ENCODE data around the gene PBLD. TPM values are rescaled to one million over a fixed set of nuclear protein-coding genes. Genes with fewer than 3 reads are reported as not detected.

PBLD gene
- total RNA-seq, 4 donors from 2014 or later = 1.9 to 4.8 (median 3.0) TPM

DNA sequence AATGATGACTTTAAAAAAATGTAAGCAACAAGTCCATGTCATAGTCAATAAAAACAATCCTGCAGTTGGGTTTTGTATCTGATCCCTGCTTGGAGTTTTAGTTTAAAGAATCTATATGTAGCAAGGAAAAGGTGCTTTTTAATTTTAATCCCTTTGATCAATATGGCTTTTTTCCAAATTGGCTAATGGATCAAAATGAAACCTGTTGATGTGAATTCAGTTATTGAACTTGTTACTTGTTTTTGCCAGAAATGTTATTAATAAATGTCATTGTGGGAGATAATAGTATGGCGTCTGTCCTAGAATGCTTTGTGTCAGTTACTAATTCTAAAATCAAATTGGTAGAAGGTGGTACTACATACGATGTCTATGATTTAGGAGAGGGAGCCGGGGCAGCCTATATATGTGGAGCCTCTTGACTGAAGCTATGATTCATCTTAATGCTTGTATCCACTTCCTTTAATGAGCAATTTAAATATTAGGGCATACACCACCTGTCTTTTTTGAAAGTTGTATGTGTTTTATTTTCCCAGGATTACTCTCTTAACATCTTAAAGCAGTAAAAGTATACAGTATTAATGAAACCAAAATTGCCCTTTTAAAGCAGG is 10.3 kb upstream of the PBLD start:
- Histone ChIP-seq H3K36me3 (peaks cover 0 to 71% of the 10 kb centered on the region in 2 donors), H3K27me3 (no peaks in the 10 kb centered on the region), H3K27ac (no peak overlapping the region), H3K9me3 (no peaks in the 10 kb centered on the region), H3K4me1 (peaks cover 0 to 4% of the 10 kb centered on the region in 2 donors), H3K4me3 (no peak overlapping the region)
- intact Hi-C loops (cut with DNase I; ENCODE audit: low total_unique reads) (no loop called here), in situ Hi-C loops (cut with MboI; ENCODE audit: low sequenced_read_pairs in 4 of 4) (loop anchor here in 2 of 4 donors (25.0 kb wide), 2 partner anchors 281 to 456 kb away; partner anchors contain the start of gene SIRT1 (in 1 of the 2))
- DNase-seq (no peak), ATAC-seq (no peak)
- TF ChIP-seq POLR2A (IDR thresholded peaks at IDR 0.05) = no peak
- TF ChIP-seq, protein P1, sequence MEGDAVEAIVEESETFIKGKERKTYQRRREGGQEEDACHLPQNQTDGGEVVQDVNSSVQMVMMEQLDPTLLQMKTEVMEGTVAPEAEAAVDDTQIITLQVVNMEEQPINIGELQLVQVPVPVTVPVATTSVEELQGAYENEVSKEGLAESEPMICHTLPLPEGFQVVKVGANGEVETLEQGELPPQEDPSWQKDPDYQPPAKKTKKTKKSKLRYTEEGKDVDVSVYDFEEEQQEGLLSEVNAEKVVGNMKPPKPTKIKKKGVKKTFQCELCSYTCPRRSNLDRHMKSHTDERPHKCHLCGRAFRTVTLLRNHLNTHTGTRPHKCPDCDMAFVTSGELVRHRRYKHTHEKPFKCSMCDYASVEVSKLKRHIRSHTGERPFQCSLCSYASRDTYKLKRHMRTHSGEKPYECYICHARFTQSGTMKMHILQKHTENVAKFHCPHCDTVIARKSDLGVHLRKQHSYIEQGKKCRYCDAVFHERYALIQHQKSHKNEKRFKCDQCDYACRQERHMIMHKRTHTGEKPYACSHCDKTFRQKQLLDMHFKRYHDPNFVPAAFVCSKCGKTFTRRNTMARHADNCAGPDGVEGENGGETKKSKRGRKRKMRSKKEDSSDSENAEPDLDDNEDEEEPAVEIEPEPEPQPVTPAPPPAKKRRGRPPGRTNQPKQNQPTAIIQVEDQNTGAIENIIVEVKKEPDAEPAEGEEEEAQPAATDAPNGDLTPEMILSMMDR (IDR thresholded peaks at IDR 0.05 in 4 of 5, conservative IDR thresholded peaks at IDR 0.05 in 1 of 5) = no peak

DNA sequence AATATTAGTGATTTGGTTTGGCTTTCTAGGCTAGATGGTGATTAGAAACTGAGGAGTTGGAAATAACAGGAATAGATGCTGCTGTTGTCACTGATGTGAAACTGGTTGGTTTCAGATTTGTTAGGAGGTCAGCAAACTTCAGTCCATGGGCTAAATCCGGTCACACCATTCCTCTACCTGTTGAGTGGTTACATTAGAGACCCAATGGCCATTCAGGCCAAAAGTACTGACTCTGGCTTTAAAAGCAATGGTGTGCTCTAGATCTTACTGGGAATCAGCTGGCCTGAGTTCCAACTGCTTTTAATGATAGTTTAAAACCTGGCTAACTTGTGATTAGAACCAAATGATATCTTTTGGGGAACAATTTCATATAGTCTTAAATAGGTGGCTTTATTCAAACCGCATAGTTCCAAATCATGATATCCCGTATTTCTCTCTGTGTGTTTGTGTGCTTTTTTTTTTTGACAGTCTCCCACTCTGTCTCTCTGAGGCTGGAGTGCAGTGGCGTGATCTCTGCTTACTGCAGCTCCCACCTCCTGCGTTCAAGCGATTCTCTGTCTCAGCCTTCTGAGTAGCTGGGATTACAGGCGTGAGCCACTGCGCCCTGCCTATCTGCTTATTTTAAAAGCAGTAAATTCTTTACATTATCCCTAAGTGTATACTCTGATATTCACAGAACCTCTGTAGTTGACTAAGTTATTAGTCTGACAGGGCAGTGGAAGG is 7.8 kb upstream of the PBLD start:
- Histone ChIP-seq H3K27ac (no peak overlapping the region), H3K36me3 (peaks cover 0 to 64% of the 10 kb centered on the region in 2 donors), H3K4me1 (peaks cover 24 to 29% of the 10 kb centered on the region in 2 donors), H3K27me3 (no peaks in the 10 kb centered on the region), H3K9me3 (no peaks in the 10 kb centered on the region), H3K4me3 (no peak overlapping the region)
- no peak for ATAC-seq
- intact Hi-C loops (cut with DNase I; ENCODE audit: low total_unique reads) (no loop called here), in situ Hi-C loops (cut with MboI; ENCODE audit: low sequenced_read_pairs in 4 of 4) (loop anchor here in 2 of 4 donors (25.0 kb wide), 2 partner anchors 278 to 453 kb away; partner anchors contain the start of gene SIRT1 (in 1 of the 2))
- TF ChIP-seq POLR2A (IDR thresholded peaks at IDR 0.05) = no peak
- TF ChIP-seq, protein P1 (IDR thresholded peaks at IDR 0.05 in 4 of 5, conservative IDR thresholded peaks at IDR 0.05 in 1 of 5) = no peak
- no peak for DNase-seq

DNA sequence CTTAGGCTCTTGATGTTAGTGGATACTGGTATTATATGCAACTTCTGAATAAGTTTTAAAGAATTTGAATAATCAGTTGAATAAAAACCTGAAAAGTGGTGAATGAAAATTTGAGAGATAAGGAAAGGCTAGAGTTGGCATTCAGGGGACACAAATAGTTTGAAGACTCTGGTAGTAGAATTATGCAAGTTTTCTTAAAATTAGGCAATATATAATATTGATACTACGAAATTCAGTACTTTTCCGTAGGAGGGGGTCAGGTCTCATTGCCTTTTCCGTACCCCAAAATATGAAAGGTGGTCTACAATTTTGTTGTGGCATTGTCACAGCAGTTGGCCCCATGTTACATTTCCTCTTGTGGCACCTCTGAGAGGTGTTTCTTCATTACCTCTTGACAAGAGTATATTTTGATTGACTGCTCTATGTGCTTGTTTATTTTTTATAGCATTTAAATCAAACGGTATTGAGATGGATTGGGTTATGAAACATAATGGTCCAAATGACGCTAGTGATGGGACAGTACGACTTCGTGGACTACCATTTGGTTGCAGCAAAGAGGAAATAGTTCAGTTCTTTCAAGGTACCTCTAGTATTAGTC is 4.1 kb upstream of the PBLD start:
- no peak overlapping the region for H3K4me3 ChIP-seq
- H3K36me3 ChIP-seq = peaks cover 0 to 37% of the 10 kb centered on the region in 2 donors
- ATAC-seq (no peak), DNase-seq (no peak)
- intact Hi-C loops (cut with DNase I; ENCODE audit: low total_unique reads) = loop anchor here (10.0 kb wide), 2 partner anchors 482 to 672 kb away; no protein-coding TSS in a partner anchor
- peak overlapping the region in 1 of 4 donors; percentile 13 for H3K27ac ChIP-seq
- H3K27me3 ChIP-seq = no peaks in the 10 kb centered on the region
- TF ChIP-seq, protein P1 (IDR thresholded peaks at IDR 0.05 in 4 of 5, conservative IDR thresholded peaks at IDR 0.05 in 1 of 5) = no peak
- no peak for TF ChIP-seq POLR2A (IDR thresholded peaks at IDR 0.05)
- H3K4me1 ChIP-seq = peaks cover 43 to 48% of the 10 kb centered on the region in 2 donors
- in situ Hi-C loops (cut with MboI; ENCODE audit: low sequenced_read_pairs in 4 of 4) = loop anchor here in 2 of 4 donors (25.0 kb wide), 2 partner anchors 275 to 450 kb away; partner anchors contain the start of gene SIRT1 (in 1 of the 2)
- H3K9me3 ChIP-seq = no peaks in the 10 kb centered on the region

DNA sequence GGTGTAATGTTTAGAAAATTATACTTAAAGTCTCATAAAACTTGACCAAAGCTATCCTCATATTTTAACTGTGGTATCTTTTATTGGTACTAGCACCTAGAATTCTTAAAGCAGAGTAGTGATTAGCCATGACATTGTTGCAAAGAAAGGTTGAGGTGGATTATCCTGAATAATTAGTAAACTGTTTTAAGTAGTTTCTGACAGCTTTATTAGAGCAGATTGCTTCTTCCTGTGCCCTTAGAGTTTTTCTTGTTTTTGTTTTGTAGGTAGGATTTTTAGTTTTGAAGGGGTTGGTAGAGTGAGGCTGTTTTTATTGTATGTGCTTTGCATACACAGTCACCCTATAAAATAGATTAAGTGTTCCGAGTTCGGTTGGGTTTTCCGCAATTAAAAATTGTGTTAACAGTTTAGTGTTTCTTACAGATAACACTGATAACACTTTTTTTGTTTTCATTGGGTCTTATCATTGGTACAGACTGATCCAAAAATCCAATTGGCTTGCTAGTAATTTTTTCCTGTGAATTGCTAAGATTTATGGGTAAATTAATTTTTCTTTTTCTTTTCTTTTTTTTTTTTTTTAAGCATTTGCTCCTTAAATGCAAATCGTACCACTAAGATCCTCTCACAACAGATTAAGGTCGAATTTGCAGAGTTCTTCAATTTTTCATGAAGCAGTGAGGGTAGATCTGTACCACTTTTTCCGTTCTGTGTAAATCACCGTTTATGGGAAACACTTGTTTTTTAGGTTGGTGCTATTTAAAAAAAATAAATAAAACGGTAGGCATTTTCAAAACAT is 2.1 kb upstream of the PBLD start:
- Histone ChIP-seq H3K27ac (peak overlapping the region; percentile 99 to 100 (median 100)), H3K4me3 (peak overlapping the region; percentile 94 to 98 (median 97)), H3K9me3 (no peaks in the 10 kb centered on the region), H3K36me3 (peaks cover 0 to 17% of the 10 kb centered on the region in 2 donors), H3K27me3 (no peaks in the 10 kb centered on the region), H3K4me1 (peaks cover 43 to 51% of the 10 kb centered on the region in 2 donors)
- in situ Hi-C loops (cut with MboI; ENCODE audit: low sequenced_read_pairs in 4 of 4) = loop anchor here in 2 of 4 donors (25.0 kb wide), 2 partner anchors 273 to 448 kb away; partner anchors contain the start of gene SIRT1 (in 1 of the 2)
- no peak for TF ChIP-seq POLR2A (IDR thresholded peaks at IDR 0.05)
- TF ChIP-seq, protein P1 (IDR thresholded peaks at IDR 0.05 in 4 of 5, conservative IDR thresholded peaks at IDR 0.05 in 1 of 5) = no peak
- ATAC-seq (no peak), DNase-seq (no peak)
- intact Hi-C loops (cut with DNase I; ENCODE audit: low total_unique reads) = loop anchor here (5.0 to 10.0 kb wide), 4 partner anchors 72 to 670 kb away; partner anchors contain the start of genes CCAR1 and RUFY2

All from gastrocnemius medialis (tissue), 4 donors.